HG03066 (cell line): ENCODE results near the gene RORC.

ENCODE experiments used
- ATAC-seq: cut with Tn5 transposase; IDR thresholded peaks from one replicate; pipeline ENCODE4 v1.9.1; 2021; ENCODE audit warnings: low read depth; ENCODE audit not compliant: unreplicated experiment

RORC gene

GRCh38 chr1:151849871-151850270 lies 18.3 kb upstream of the RORC start:
- no peak for ATAC-seq

GRCh38 chr1:151849126-151849525 lies 17.5 kb upstream of the RORC start:
- no peak for ATAC-seq

- ATAC-seq = no peak
Observed at GRCh38 chr1:151847867-151848596, 16.4 kb upstream of the RORC start.

GRCh38 chr1:151846686-151847237 lies 15.2 kb upstream of the RORC start:
- ATAC-seq = no peak

- ATAC-seq = no peak
Observed at GRCh38 chr1:151846062-151846568, 14.5 kb upstream of the RORC start.

GRCh38 chr1:151843398-151843797 lies 11.8 kb upstream of the RORC start:
- no peak for ATAC-seq

- no peak for ATAC-seq
Observed at GRCh38 chr1:151841141-151841540, 9.5 kb upstream of the RORC start.

- no peak for ATAC-seq
Observed at GRCh38 chr1:151840421-151840820, 8.8 kb upstream of the RORC start.

- ATAC-seq = no peak
Observed at GRCh38 chr1:151839457-151840403, 8.1 kb upstream of the RORC start, which contains the start of gene C2CD4D. C2CD4D (minus strand) TSS chr1:151839820; CDS start chr1:151838989, 831 bp downstream.

GRCh38 chr1:151839082-151839412 lies 7.4 kb upstream of the RORC start:
- ATAC-seq = no peak

- no peak for ATAC-seq
Observed at GRCh38 chr1:151838222-151839081, 6.8 kb upstream of the RORC start.

- ATAC-seq = no peak
Observed at GRCh38 chr1:151837884-151838221, 6.3 kb upstream of the RORC start.

GRCh38 chr1:151837197-151837596 lies 5.6 kb upstream of the RORC start:
- ATAC-seq = no peak

GRCh38 chr1:151835596-151835995 lies 4.0 kb upstream of the RORC start:
- ATAC-seq = no peak

- ATAC-seq = no peak
Observed at GRCh38 chr1:151834239-151834638, 2.6 kb upstream of the RORC start.

- ATAC-seq = no peak
Observed at GRCh38 chr1:151833172-151833900, 1.7 kb upstream of the RORC start.

- ATAC-seq = no peak
Observed at GRCh38 chr1:151832318-151832980, 847 bp upstream of the RORC start.

GRCh38 chr1:151831256-151831591 lies 378 bp downstream of the RORC start:
- no peak for ATAC-seq

GRCh38 chr1:151830055-151830454 lies 1.5 kb downstream of the RORC start:
- ATAC-seq = no peak
